ENCODE data around the gene CCDC7.
"Not testable (repeated sequence)": the region's sequence is repeated elsewhere in the genome, so short reads cannot be mapped to it uniquely, and the experiment has no call there.

The CCDC7 gene

GRCh38 chr10:32454148-32454547, 8.2 kb downstream of the CCDC7 start:
- DNase-seq (ENCODE audit: low read depth in 2 of 2): no peak

DNA sequence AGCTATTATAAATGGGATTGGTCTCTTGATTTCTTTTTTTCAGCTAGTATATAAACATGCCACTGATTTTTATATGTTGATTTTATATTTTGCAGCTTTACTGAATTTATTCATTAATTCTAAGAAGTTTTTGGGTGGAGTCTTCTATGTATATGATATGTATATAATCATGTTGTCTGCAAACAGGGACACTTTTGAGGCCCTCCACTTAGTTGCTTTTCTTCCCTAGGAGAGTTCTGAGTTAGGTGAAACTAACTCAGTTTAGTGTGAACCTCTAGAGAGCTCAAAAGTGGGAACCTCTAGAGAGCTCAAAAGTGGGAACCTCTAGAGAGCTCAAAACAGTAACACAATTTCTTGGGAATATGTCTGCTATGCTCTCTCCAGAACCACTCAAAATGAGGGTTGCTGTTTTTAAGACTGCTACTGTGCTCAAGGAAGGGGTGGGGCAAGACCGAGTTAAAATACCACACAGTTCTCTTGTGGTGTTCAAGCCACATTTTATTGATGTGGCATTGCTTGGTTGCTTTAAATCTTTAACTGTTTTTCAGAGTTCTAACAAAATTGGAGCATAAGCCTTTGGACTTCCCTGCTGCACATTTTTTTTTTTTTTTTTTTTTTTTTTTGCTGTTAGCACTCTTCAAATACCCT, 13.2 kb downstream of the CCDC7 start:
- DNase-seq (ENCODE audit: low read depth in 2 of 2): no peak

DNA sequence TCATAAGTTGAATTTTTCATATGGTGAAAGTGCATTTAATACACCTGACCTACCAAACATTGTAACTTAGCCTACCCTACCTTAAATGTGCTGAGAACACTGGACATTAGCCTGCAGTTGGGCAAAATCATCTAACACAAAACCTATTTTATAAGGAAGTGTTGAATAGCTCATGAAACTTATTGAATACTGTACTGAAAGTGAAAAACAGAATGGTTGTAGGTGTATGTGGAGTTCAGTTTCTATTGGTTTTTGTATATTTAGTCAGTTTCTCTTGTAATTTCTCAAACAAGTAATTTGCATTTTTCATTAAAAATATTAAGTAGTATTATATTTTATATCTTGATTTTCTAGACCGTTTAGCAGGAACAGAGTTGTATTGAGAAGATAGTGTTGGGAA, 15.3 kb downstream of the CCDC7 start:
- DNase-seq (ENCODE audit: low read depth in 2 of 2): no peak

DNA sequence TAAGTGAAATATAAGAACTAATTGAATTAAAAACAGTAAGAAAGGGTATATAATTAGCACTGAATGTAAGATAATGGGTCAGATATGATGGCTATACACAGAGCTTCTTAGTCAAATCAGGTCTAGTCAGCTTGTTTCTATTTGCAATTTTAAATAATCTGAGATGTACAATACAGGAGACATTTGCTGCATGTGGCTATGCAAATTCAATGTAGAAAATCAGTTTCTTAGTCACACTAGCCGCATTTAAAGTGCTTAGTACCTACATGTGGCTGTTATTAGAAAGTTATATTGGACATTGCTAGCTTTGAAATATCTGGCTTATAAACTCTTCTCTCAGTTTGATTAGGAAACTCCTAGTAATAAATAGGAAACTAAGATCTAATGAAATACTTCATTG, 25.3 kb downstream of the CCDC7 start:
- no peak for DNase-seq (ENCODE audit: low read depth in 2 of 2)

DNA sequence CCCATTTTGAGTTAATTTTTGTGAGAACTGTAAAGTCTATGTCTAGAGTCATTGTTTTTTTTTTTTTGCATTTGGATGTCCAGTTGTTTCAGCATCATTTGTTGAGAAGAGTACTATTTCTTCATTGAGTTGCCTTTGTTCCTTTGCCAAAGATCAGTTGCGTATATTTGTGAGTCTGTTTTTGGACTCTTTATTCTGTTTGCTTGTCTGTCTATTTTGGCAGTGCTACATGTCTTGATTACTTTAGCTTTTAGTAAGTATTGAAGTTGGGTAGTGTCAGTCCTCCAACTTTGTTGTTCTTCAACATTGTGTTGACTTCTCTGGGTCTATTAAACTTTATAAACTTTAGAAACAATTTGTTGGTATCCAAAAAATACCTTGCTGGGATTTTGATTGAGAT, 31.6 kb downstream of the CCDC7 start:
- no peak for DNase-seq (ENCODE audit: low read depth in 2 of 2)

DNA sequence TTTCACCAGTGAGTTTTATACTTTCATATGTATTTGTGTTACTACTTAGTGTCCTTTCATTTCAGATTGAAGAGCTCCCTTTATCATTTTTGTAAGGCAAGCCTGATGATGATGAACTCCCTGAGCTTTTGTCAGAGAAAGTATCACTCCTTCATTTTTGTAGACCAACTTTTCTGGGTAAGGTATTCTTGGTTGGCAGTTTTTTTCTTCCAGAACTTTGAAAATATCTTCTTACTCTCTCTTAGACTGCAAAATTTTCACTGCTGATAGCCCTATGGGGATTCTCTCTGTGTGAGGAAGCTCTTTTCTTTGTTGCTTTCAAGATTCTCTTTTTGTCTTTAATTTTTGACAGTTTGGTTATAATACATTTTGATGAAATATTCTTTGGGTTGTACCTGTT, 35.7 kb downstream of the CCDC7 start:
- no peak for DNase-seq (ENCODE audit: low read depth in 2 of 2)

DNA sequence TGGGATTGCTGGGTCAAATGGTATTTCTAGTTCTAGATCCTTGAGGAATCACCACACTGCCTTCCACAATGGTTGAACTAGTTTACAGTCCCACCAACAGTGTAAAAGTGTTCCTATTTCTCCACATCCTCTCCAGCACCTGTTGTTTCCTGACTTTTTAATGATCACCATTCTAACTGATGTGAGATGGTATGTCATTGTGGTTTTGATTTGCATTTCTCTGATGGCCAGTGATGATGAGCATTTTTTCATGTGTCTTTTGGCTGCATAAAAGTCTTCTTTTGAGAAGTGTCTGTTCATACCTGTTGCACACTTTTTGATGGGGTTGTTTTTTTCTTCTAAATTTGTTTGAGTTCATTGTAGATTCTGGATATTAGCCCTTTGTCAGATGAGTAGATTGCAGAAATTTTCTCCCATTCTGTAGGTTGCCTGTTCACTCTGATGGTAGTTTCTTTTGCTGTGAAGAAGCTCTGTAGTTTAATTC, 37.1 kb downstream of the CCDC7 start:
- not testable (repeated sequence) for DNase-seq (ENCODE audit: low read depth in 2 of 2)

GRCh38 chr10:32488038-32488437, 42.1 kb downstream of the CCDC7 start:
- DNase-seq (ENCODE audit: low read depth in 2 of 2): not testable (repeated sequence)

GRCh38 chr10:32489158-32489557, 43.2 kb downstream of the CCDC7 start:
- no peak for DNase-seq (ENCODE audit: low read depth in 2 of 2)

GRCh38 chr10:32489901-32490300, 44.0 kb downstream of the CCDC7 start:
- no peak for DNase-seq (ENCODE audit: low read depth in 2 of 2)

- DNase-seq (ENCODE audit: low read depth in 2 of 2): not testable (repeated sequence)
These were observed 48.6 kb downstream of the CCDC7 start for GRCh38 chr10:32494562-32494961.

GRCh38 chr10:32500136-32500535, 54.2 kb downstream of the CCDC7 start:
- not testable (repeated sequence) for DNase-seq (ENCODE audit: low read depth in 2 of 2)

- no peak for DNase-seq (ENCODE audit: low read depth in 2 of 2)
These were observed 56.0 kb downstream of the CCDC7 start for GRCh38 chr10:32501906-32502305.

DNA sequence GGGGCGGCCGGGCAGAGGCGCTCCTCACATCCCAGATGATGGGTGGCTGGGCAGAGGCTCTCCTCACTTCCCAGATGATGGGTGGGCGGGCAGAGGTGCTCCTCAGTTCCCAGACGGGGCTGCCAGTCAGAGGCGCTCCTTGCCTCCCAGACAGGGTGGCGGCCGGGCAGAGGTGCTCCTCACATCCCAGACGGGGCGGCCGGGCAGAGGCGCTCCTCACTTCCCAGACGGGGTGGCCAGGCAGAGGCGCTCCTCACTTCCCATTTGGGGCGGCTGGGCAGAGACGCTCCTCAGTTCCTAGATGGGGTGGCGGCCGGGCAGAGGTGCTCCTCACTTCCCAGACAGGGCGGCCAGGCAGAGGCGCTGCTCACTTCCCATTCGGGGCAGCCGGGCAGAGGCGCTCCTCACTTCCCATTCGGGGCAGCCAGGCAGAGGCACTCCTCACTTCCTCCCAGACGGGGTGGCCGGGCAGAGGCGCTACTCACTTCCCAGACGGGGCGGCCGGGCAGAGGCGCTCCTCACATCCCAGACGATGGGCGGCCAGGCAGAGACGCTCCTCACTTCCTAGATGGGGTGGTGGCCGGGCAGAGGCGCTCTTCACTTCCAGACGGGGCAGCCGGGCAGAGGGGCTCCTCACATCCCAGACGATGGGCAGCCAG, 60.0 kb downstream of the CCDC7 start:
- not testable (repeated sequence) for DNase-seq (ENCODE audit: low read depth in 2 of 2)

DNA sequence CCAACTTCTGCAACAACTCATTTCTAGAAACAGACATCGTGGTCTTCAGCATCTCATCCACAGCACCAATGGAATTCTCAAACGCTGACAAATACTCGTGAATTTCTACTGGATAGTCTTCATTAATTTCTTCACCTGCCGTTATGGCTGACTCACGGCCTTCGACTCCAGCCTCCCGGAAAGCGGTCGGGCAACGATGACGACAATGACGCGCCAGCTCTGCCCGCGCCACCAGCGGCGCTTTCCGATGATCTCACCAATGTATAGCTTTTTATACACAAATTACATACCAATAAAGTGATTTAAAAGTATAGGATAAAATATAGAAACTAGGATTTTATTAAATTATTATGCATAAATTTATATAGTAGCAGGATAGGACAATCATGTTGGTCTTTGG, 65.7 kb downstream of the CCDC7 start:
- DNase-seq (ENCODE audit: low read depth in 2 of 2): no peak

DNA sequence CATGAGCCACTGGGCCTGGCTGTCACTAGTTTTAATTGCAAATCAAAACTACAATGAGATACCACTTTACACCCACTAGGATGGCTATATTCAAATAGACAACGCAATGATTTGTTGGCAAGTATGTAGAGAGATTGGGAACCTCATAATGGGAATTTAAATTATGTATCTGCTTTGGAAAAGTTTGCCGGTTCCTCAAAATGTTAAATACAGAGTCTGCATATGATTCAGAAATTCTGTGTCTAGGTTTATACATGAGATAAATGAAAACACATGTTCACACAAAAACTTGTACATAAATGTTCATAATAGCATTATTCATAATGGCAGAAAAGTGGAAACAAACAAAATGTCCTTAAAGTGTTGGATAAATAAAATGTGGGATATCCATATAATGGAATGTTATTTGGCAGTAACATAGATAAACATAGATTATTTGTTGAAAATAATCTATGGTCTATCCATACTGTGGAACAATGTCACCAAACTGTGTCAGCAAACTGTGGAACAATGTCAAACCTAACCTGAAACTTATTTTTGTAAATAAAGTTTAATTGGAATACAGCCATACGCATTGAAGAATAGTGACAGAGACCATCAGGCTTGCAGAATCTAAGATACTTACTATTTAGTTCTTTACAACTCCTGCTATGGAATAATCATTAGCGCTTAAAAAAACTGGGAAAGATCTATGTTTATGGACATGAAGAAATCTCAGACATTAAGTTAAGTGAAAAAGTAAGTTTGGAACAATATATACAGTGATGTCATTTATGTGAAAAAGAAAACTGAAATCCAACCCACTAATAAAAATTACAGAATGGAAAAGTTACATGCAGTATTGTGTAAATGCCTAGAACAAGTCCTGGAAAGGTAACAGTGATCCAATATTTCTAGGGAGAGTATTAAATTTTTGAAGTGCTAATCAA, 70.9 kb downstream of the CCDC7 start:
- no peak for DNase-seq (ENCODE audit: low read depth in 2 of 2)

GRCh38 chr10:32530231-32530630, 84.3 kb downstream of the CCDC7 start:
- DNase-seq (ENCODE audit: low read depth in 2 of 2): no peak

- no peak for DNase-seq (ENCODE audit: low read depth in 2 of 2)
These were observed 92.3 kb downstream of the CCDC7 start for GRCh38 chr10:32538256-32538655.

DNA sequence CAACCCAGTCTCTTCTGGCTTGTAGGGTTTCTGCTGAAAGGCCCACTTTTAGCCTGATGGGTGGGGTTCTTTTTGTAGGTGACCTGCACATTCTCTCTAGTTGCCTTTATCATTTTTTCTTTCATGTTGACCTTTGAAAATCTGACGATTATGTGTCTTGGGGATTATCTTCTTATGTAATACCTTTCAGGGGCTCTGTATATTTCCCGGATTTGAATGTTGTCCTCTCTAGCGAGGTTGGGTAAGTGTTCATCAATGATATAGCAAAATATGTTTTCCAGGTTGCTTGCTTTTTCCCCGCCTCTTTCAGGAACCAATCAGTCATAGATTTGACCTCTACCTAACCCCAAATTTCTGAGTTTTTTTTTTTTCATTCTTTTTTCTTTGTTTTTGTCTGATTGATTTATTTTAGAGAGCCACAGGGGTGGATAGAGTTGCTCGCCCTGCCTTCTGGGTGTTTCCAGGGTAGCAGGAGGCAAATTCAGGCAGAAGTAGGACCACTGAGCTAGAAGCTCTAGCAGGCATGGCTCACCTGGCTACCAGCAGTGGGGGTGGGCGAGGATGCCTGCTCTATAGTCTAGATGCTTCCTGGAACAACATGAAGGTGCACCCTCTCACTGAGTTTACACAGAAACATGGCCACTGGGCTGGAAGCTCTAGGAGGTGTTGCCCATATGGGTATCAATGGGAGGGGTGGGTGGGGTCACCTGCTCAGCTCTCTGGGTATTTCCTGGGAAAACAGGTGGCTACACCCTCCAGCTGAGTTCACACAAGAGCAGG, 94.9 kb downstream of the CCDC7 start:
- DNase-seq (ENCODE audit: low read depth in 2 of 2): no peak

DNA sequence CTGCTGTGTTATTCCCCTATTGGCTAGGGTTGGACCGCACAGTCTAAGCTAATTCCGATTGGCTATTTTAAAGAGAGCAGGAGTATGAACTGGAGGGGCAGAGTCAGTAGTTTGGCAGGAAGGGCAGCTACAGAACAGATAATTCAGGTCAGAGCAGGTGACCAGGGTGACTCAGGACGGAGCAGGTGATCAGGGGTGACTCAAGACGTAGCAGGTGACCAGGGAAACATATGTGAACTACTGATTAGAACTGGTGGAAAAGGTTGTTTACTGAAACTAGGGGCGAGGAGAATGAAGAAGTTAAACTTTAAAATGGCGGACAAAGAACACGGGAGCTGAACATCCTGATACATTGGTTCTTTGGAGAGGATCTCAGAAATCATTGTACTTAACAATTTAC, 102.3 kb downstream of the CCDC7 start:
- DNase-seq (ENCODE audit: low read depth in 2 of 2): no peak

DNA sequence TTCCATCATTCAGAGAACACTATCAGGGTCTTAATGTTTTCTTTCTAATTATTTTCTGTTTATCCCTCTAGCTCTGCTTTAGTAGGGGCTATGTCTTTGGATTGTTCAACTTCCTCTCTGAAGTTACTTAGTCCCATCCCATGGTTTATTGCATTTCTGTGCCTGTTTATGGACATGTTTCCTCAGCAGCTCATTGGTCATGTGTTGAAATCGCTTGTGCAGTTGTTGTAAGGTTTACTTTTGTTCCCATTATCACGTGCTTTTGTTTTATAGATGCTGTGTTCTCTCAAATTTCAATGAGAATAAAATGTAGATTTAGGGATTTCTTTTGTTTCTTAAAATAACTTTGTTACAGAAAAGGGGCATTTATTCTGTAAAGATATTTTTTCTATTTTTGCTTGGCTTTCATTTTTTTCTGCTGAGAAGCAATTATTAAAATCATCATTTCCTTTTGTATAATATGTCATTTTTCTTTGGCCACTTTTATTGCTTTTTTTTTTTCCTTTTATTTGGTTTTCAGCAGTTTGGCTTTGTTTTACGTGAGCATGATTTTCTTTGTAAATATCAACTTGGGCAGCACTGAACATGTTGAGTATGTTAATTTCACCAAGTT, 110.9 kb downstream of the CCDC7 start:
- no peak for DNase-seq (ENCODE audit: low read depth in 2 of 2)

Measured in stimulated activated CD4-positive, alpha-beta T cell treated with anti-CD3 and anti-CD28 coated beads, Interleukin-1b, Interleukin-23, amount 100 ng/mL, for 1 hour (primary cell).